ENCODE data around the gene YEATS2.

DNA sequence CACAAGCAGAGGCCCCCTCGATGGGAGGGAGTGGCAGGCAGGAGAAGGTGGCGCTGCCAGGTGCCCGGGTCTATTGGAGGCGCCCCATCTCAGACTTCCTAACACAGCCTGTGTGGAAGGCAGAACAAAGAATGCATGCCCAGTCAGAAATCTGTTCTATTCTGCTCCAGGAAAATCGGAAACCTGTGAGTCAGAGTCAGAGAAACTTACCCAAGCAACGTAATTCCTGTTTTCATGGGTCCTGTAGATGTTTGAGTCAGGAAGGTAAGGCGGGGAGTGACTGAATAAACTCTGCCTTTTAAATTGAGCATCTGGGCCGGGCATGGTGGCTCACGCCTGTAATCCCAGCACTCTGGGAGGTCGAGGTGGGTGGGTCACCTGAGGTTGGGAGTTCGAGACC is 114.0 kb downstream of the YEATS2 start:
- TF ChIP-seq, protein P1, sequence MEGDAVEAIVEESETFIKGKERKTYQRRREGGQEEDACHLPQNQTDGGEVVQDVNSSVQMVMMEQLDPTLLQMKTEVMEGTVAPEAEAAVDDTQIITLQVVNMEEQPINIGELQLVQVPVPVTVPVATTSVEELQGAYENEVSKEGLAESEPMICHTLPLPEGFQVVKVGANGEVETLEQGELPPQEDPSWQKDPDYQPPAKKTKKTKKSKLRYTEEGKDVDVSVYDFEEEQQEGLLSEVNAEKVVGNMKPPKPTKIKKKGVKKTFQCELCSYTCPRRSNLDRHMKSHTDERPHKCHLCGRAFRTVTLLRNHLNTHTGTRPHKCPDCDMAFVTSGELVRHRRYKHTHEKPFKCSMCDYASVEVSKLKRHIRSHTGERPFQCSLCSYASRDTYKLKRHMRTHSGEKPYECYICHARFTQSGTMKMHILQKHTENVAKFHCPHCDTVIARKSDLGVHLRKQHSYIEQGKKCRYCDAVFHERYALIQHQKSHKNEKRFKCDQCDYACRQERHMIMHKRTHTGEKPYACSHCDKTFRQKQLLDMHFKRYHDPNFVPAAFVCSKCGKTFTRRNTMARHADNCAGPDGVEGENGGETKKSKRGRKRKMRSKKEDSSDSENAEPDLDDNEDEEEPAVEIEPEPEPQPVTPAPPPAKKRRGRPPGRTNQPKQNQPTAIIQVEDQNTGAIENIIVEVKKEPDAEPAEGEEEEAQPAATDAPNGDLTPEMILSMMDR (IDR thresholded peaks at IDR 0.05), result no peak
- TF ChIP-seq ZFX (IDR thresholded peaks at IDR 0.05; ENCODE audit: borderline replicate concordance), result no peak

Data from 22Rv1 (cell line).